ENCODE measurements around the gene PCDH9. TPM values are rescaled to one million over a fixed set of nuclear protein-coding genes. Genes with fewer than 3 reads are reported as not detected.

PCDH9 gene
- total RNA-seq, 1 donor from 2014 or later, result 0.26 TPM

GRCh38 chr13:66563076-66563475 lies 667.1 kb downstream of the PCDH9 start:
- no peak for DNase-seq (ENCODE audit: low read depth)
- H3K36me3 ChIP-seq (ENCODE audit: control insufficient read depth, insufficient read depth, low read length), result no peaks in the 10 kb centered on the region
- no peak for TF ChIP-seq CTCF (IDR thresholded peaks at IDR 0.05; ENCODE audit: insufficient read depth, low read length, severe bottlenecking)
- H3K27me3 ChIP-seq (ENCODE audit: control insufficient read depth, insufficient read depth, low read length), result no peaks in the 10 kb centered on the region
- H3K4me3 ChIP-seq (ENCODE audit: low read depth, low read length), result no peak overlapping the region
- FAIRE-seq, result no peak

GRCh38 chr13:66562054-66562453 lies 668.1 kb downstream of the PCDH9 start:
- TF ChIP-seq CTCF (IDR thresholded peaks at IDR 0.05; ENCODE audit: insufficient read depth, low read length, severe bottlenecking), result no peak
- no peak for FAIRE-seq
- Histone ChIP-seq H3K27me3 (ENCODE audit: control insufficient read depth, insufficient read depth, low read length) (no peaks in the 10 kb centered on the region), H3K36me3 (ENCODE audit: control insufficient read depth, insufficient read depth, low read length) (no peaks in the 10 kb centered on the region), H3K4me3 (ENCODE audit: low read depth, low read length) (no peak overlapping the region)
- no peak for DNase-seq (ENCODE audit: low read depth)

- TF ChIP-seq CTCF (IDR thresholded peaks at IDR 0.05; ENCODE audit: insufficient read depth, low read length, severe bottlenecking), result no peak
- FAIRE-seq, result no peak
- H3K36me3 ChIP-seq (ENCODE audit: control insufficient read depth, insufficient read depth, low read length), result no peaks in the 10 kb centered on the region
- no peak for DNase-seq (ENCODE audit: low read depth)
- H3K27me3 ChIP-seq (ENCODE audit: control insufficient read depth, insufficient read depth, low read length), result no peaks in the 10 kb centered on the region
- H3K4me3 ChIP-seq (ENCODE audit: low read depth, low read length), result no peak overlapping the region
Observed at GRCh38 chr13:66560991-66561390, 669.1 kb downstream of the PCDH9 start.

- no peak for FAIRE-seq
- no peak overlapping the region for H3K4me3 ChIP-seq (ENCODE audit: low read depth, low read length)
- TF ChIP-seq CTCF (IDR thresholded peaks at IDR 0.05; ENCODE audit: insufficient read depth, low read length, severe bottlenecking), result no peak
- no peaks in the 10 kb centered on the region for H3K36me3 ChIP-seq (ENCODE audit: control insufficient read depth, insufficient read depth, low read length)
- no peak for DNase-seq (ENCODE audit: low read depth)
- no peaks in the 10 kb centered on the region for H3K27me3 ChIP-seq (ENCODE audit: control insufficient read depth, insufficient read depth, low read length)
Observed at GRCh38 chr13:66560189-66560588, 669.9 kb downstream of the PCDH9 start.

- FAIRE-seq, result no peak
- no peak for TF ChIP-seq CTCF (IDR thresholded peaks at IDR 0.05; ENCODE audit: insufficient read depth, low read length, severe bottlenecking)
- Histone ChIP-seq H3K27me3 (ENCODE audit: control insufficient read depth, insufficient read depth, low read length) (no peaks in the 10 kb centered on the region), H3K36me3 (ENCODE audit: control insufficient read depth, insufficient read depth, low read length) (no peaks in the 10 kb centered on the region), H3K4me3 (ENCODE audit: low read depth, low read length) (no peak overlapping the region)
- DNase-seq (ENCODE audit: low read depth), result no peak
Observed at GRCh38 chr13:66559093-66559492, 671.0 kb downstream of the PCDH9 start.

GRCh38 chr13:66558506-66558905 lies 671.6 kb downstream of the PCDH9 start:
- no peak for DNase-seq (ENCODE audit: low read depth)
- Histone ChIP-seq H3K4me3 (ENCODE audit: low read depth, low read length) (no peak overlapping the region), H3K27me3 (ENCODE audit: control insufficient read depth, insufficient read depth, low read length) (no peaks in the 10 kb centered on the region), H3K36me3 (ENCODE audit: control insufficient read depth, insufficient read depth, low read length) (no peaks in the 10 kb centered on the region)
- TF ChIP-seq CTCF (IDR thresholded peaks at IDR 0.05; ENCODE audit: insufficient read depth, low read length, severe bottlenecking), result no peak
- no peak for FAIRE-seq

Data from bronchial epithelial cell (primary cell).